Smooth muscle cell (in vitro differentiated cells): ENCODE measurements around the gene MAML2. TPM values are rescaled to one million over a fixed set of nuclear protein-coding genes. Genes with fewer than 3 reads are reported as not detected.

Experiments used
- DNase-seq: peaks from one replicate; lab custom pipeline; 2025; ENCODE audit not compliant: unreplicated experiment; lab: John Stamatoyannopoulos, UW
- H2AFZ ChIP-seq: fragments of 200-600 bp; sonication (generic); 2 replicates; pipeline ENCODE4 v1.6.0; 2016; ENCODE audit warnings: antibody characterized with exemption, low read depth, mild to moderate bottlenecking
- H3F3A ChIP-seq: fragments of 200-600 bp; sonication (generic); 2 replicates; pipeline ENCODE4 v1.6.0; 2017; ENCODE audit warnings: antibody characterized with exemption, low read depth
- H3K27ac ChIP-seq: fragments of 200-600 bp; sonication (generic); 2 replicates; pipeline ENCODE4 v1.5.1; 2016; ENCODE audit warnings: low read depth, mild to moderate bottlenecking
- H3K27me3 ChIP-seq: fragments of 200-600 bp; sonication (generic); 2 replicates; pipeline ENCODE4 v1.6.1; 2016; ENCODE audit warnings: low read depth, mild to moderate bottlenecking
- H3K36me3 ChIP-seq: fragments of 200-600 bp; sonication (generic); 2 replicates; pipeline ENCODE4 v1.5.1; 2016; ENCODE audit warnings: low read depth
- H3K4me1 ChIP-seq: fragments of 200-600 bp; sonication (generic); 2 replicates; pipeline ENCODE4 v1.5.1; 2016; ENCODE audit warnings: low read depth
- H3K4me2 ChIP-seq: fragments of 200-600 bp; sonication (generic); 2 replicates; pipeline ENCODE4 v1.6.0; 2016; ENCODE audit warnings: mild to moderate bottlenecking
- H3K4me3 ChIP-seq: fragments of 200-600 bp; sonication (generic); 2 replicates; pipeline ENCODE4 v1.5.1; 2016; ENCODE audit warnings: mild to moderate bottlenecking
- H3K79me2 ChIP-seq: fragments of 200-600 bp; sonication (generic); 2 replicates; pipeline ENCODE4 v1.6.0; 2016; ENCODE audit warnings: low read depth, mild to moderate bottlenecking
- H3K9ac ChIP-seq: fragments of 200-600 bp; sonication (generic); 2 replicates; pipeline ENCODE4 v1.6.0; 2016; ENCODE audit warnings: low read depth
- H3K9me3 ChIP-seq: fragments of 200-600 bp; sonication (generic); replicated peaks from 2 replicates; pipeline ENCODE4 v1.5.1; 2016; ENCODE audit warnings: low read depth
- H4K20me1 ChIP-seq: fragments of 200-600 bp; sonication (generic); 2 replicates; pipeline ENCODE4 v1.6.0; 2016; ENCODE audit warnings: low read depth
- WGBS: methylation state at CpG from one replicate; pipeline ENCODE4 v1.1.7; 2016; ENCODE audit warnings: low lambda C conversion rate; 5-methylcytosine and 5-hydroxymethylcytosine counted together
- polyA plus RNA-seq: library from polyadenylated mRNA; unstranded; fragments of >200 nt; fragmentation: Nextera tagmentation; extraction: Ambion mirVana; gene quantifications from 2 replicates; pipeline ENCODE4 v1.2.1, GENCODE V29; 2016
- total RNA-seq: library from RNA; depleted of rRNA; stranded (reverse); fragments of >200 nt; gene quantifications from 2 replicates; pipeline ENCODE4 v1.2.3, GENCODE V29; 2014
- TF ChIP-seq, protein P1 (sequence below): fragments of 200-600 bp; sonication (generic); IDR thresholded peaks from 2 replicates; pipeline ENCODE4 v1.5.1; 2017; ENCODE audit warnings: borderline replicate concordance, mild to moderate bottlenecking, antibody characterized with exemption; ENCODE audit not compliant: insufficient read depth, poor library complexity, severe bottlenecking

The MAML2 gene
- total and polyA plus RNA-seq, 2 experiments from 2014 or later: 8.7 to 52.4 TPM

DNA sequence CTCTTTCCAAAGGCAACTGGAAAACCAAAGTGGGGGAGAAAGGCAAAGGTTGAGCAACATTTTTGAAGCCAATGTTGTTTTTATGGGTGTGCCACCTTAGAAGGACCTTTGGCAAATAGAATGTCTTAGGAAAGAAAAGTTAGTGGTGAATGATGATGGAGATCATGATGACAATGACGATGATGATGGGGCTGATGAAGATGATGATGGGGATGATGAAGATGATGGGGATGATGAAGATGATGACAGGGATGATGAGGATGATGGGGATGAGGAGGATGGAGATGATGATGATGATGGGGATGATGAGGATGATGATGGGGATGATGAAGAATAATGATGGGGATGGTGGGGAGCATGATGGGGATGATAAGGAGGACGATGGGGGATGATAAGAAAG is 340.7 kb downstream of the MAML2 start:
- Histone ChIP-seq H3K27me3 (no peaks in the 10 kb centered on the region), H3K9ac (no peak overlapping the region), H3K4me1 (no peaks in the 10 kb centered on the region), H3K9me3 (no peaks in the 10 kb centered on the region), H3K79me2 (peaks cover 48% of the 10 kb centered on the region), H3K4me2 (no peak overlapping the region), H2AFZ (no peak overlapping the region), H3F3A (peaks cover 2% of the 10 kb centered on the region), H3K27ac (no peak overlapping the region), H4K20me1 (peaks cover 18% of the 10 kb centered on the region), H3K4me3 (no peak overlapping the region), H3K36me3 (no peaks in the 10 kb centered on the region)
- DNase-seq: no peak
- WGBS: 89% methylated on average over 2 of the region's 2 CpGs
- TF ChIP-seq, protein P1, sequence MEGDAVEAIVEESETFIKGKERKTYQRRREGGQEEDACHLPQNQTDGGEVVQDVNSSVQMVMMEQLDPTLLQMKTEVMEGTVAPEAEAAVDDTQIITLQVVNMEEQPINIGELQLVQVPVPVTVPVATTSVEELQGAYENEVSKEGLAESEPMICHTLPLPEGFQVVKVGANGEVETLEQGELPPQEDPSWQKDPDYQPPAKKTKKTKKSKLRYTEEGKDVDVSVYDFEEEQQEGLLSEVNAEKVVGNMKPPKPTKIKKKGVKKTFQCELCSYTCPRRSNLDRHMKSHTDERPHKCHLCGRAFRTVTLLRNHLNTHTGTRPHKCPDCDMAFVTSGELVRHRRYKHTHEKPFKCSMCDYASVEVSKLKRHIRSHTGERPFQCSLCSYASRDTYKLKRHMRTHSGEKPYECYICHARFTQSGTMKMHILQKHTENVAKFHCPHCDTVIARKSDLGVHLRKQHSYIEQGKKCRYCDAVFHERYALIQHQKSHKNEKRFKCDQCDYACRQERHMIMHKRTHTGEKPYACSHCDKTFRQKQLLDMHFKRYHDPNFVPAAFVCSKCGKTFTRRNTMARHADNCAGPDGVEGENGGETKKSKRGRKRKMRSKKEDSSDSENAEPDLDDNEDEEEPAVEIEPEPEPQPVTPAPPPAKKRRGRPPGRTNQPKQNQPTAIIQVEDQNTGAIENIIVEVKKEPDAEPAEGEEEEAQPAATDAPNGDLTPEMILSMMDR: no peak

DNA sequence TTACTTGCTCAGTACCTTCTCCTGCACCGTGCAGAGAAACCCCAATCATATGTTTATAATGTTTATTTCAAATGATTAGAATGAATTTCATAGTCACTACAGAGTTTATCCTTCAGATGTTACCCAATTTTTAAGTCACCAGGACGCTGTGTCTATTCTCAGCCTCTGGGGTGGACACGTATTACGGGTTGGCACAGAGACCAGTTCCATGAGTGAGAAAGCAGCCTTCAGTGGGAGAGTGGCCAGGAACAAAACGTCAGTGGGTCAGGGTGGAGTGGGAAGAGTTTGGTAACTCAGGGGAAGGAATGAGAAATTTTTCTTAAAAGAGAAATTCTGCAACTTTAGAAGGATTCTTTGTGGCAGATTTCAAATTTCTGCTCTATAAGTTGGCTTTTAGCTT is 342.0 kb downstream of the MAML2 start:
- no peak for DNase-seq
- TF ChIP-seq, protein P1: no peak
- Histone ChIP-seq H3K79me2 (peaks cover 44% of the 10 kb centered on the region), H3K36me3 (no peaks in the 10 kb centered on the region), H3K9ac (no peak overlapping the region), H3K27me3 (no peaks in the 10 kb centered on the region), H3K4me1 (no peaks in the 10 kb centered on the region), H3K4me2 (no peak overlapping the region), H3F3A (peaks cover 2% of the 10 kb centered on the region), H3K9me3 (no peaks in the 10 kb centered on the region), H3K4me3 (no peak overlapping the region), H3K27ac (no peak overlapping the region), H2AFZ (no peak overlapping the region), H4K20me1 (peaks cover 20% of the 10 kb centered on the region)
- 78% methylated on average over 5 of the region's 5 CpGs for WGBS

DNA sequence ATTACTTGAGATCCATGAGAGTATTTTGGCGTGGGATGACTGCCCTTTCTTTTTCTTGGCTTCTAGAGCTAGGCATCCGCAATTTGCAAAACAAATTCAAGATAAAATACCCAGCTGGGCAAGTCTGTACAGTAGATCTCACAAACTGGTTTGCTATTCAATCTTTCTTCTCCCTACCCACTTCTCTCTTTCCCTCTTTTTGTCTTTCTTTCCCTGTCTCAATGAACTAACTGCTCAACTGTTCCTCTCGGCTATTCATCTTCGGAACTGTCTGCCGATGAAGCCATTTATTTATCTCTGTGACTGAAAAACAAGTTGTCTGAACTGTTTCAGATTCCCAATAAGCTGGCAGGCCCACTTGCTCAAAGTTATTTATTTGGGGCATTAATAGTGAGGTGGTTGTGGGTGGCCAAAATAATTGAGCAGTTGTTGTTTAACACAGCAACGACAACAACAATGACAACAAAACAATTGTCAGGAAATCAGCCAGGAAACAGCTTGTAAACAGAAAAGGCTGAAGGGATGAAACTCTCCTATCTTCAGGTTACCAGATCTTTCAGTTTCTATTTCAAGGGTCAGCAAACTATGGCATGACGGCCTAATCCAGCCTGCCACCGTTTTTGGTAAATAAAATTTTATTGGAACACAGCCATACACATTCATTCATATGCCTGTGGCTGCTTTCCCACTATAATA is 343.1 kb downstream of the MAML2 start:
- Histone ChIP-seq H3K36me3 (no peaks in the 10 kb centered on the region), H3K9me3 (no peaks in the 10 kb centered on the region), H3K27me3 (no peaks in the 10 kb centered on the region), H3K4me2 (no peak overlapping the region), H3K4me3 (no peak overlapping the region), H2AFZ (no peak overlapping the region), H3K4me1 (no peaks in the 10 kb centered on the region), H4K20me1 (peaks cover 20% of the 10 kb centered on the region), H3K9ac (no peak overlapping the region), H3F3A (peaks cover 2% of the 10 kb centered on the region), H3K27ac (no peak overlapping the region), H3K79me2 (peaks cover 34% of the 10 kb centered on the region)
- no peak for DNase-seq
- WGBS: 80% methylated on average over 8 of the region's 8 CpGs
- TF ChIP-seq, protein P1: no peak

DNA sequence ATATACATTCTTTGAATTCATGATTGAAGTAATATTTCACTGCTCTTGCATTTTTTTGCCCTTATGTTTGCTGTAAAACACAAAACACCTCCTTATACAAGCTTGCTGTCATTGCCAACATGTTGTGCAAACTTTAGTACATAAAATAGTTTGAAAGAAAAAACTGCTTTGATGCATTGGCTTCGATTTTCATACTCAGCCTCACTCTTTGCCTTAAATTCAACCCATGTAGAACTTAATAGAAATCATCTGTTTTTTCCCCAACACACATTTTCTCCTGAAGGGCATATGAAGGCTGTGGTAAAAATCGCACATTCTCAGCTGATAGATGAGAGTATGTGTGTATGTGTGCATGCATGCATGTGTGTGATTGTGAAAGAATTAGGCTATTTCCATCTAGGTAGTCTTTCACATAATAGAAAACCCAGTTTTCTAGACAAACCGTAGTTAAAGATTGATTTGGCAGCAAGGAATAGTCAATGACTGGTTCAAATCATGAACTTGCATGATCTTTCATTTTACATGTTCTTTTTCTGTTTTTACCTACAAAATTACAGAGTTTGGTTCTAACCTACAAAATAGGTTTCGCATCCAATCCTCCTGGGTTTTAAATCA is 346.3 kb downstream of the MAML2 start:
- H2AFZ ChIP-seq: no peak overlapping the region
- H3K79me2 ChIP-seq: peaks cover 13% of the 10 kb centered on the region
- H3F3A ChIP-seq: peaks cover 16% of the 10 kb centered on the region
- H3K27me3 ChIP-seq: no peaks in the 10 kb centered on the region
- H3K4me3 ChIP-seq: no peak overlapping the region
- H3K9ac ChIP-seq: no peak overlapping the region
- H3K4me2 ChIP-seq: no peak overlapping the region
- H3K36me3 ChIP-seq: no peaks in the 10 kb centered on the region
- H3K9me3 ChIP-seq: no peaks in the 10 kb centered on the region
- no peak for DNase-seq
- peaks cover 20% of the 10 kb centered on the region for H4K20me1 ChIP-seq
- no peak overlapping the region for H3K27ac ChIP-seq
- TF ChIP-seq, protein P1: no peak
- 96% methylated on average over 4 of the region's 4 CpGs for WGBS
- no peaks in the 10 kb centered on the region for H3K4me1 ChIP-seq
